LNCAP (cell line): Measurements from ENCODE around the gene SLC39A11.

Experiments
- CTCF ChIP-seq: fragments of 450-650 bp; IDR thresholded peaks from 2 replicates; pipeline ENCODE4 v1.5.1; 2017; ENCODE audit warnings: mild to moderate bottlenecking

Gene SLC39A11

GRCh38 chr17:73066148-73066884, 26.2 kb downstream of the SLC39A11 start:
- TF ChIP-seq CTCF = no peak

- no peak for TF ChIP-seq CTCF
Measured at GRCh38 chr17:73065376-73065775, 27.1 kb downstream of the SLC39A11 start.

GRCh38 chr17:73064084-73064938, 28.2 kb downstream of the SLC39A11 start:
- no peak for TF ChIP-seq CTCF

- no peak for TF ChIP-seq CTCF
Measured at GRCh38 chr17:73062726-73063125, 29.8 kb downstream of the SLC39A11 start.

GRCh38 chr17:73061161-73061560, 31.3 kb downstream of the SLC39A11 start:
- TF ChIP-seq CTCF = no peak

- TF ChIP-seq CTCF = no peak
Measured at GRCh38 chr17:73060721-73061120, 31.8 kb downstream of the SLC39A11 start.

- TF ChIP-seq CTCF = no peak
Measured at GRCh38 chr17:73058022-73058421, 34.5 kb downstream of the SLC39A11 start.
